Stimulated activated CD8-positive, alpha-beta memory T cell treated with anti-CD3 and anti-CD28 coated beads, Interleukin-15, amount 100 ng/mL, for 1 hour (primary cell): ENCODE measurements around the gene KIR3DL1.
"Not testable (repeated sequence)": the region's sequence is repeated elsewhere in the genome, so short reads cannot be mapped to it uniquely, and the experiment has no call there.

Source experiments
- DNase-seq: peaks from one replicate; pipeline ENCODE4 v3.0.0-alpha.2; 2020; ENCODE audit warnings: low read depth

KIR3DL1 gene

GRCh38 chr19:54814571-54814970, 1.7 kb upstream of the KIR3DL1 start:
- DNase-seq: not testable (repeated sequence)

- no peak for DNase-seq
Measured at GRCh38 chr19:54817670-54818536, 1.6 kb downstream of the KIR3DL1 start.

- not testable (repeated sequence) for DNase-seq
Measured at GRCh38 chr19:54824416-54824815, 8.1 kb downstream of the KIR3DL1 start.

- DNase-seq: not testable (repeated sequence)
Measured at GRCh38 chr19:54825326-54825725, 9.1 kb downstream of the KIR3DL1 start.

GRCh38 chr19:54828064-54828463, 11.8 kb downstream of the KIR3DL1 start:
- not testable (repeated sequence) for DNase-seq

GRCh38 chr19:54832496-54832895, 16.2 kb downstream of the KIR3DL1 start, which contains the start of gene KIR2DS4:
KIR2DS4 (plus strand) TSS chr19:54832676.
- DNase-seq: not testable (repeated sequence)

GRCh38 chr19:54835126-54835525, 18.9 kb downstream of the KIR3DL1 start:
- DNase-seq: not testable (repeated sequence)

GRCh38 chr19:54837522-54837921, 21.3 kb downstream of the KIR3DL1 start:
- DNase-seq: not testable (repeated sequence)

- not testable (repeated sequence) for DNase-seq
Measured at GRCh38 chr19:54843171-54843570, 26.9 kb downstream of the KIR3DL1 start.

GRCh38 chr19:54850061-54850640, 33.9 kb downstream of the KIR3DL1 start, which contains the start of gene KIR3DL2:
KIR3DL2 (plus strand) TSS chr19:54850443; CDS start chr19:54850476, 33 bp downstream.
- DNase-seq: not testable (repeated sequence)

GRCh38 chr19:54850930-54851329, 34.7 kb downstream of the KIR3DL1 start:
- DNase-seq: no peak

- DNase-seq: no peak
Measured at GRCh38 chr19:54851353-54851752, 35.1 kb downstream of the KIR3DL1 start.

GRCh38 chr19:54855241-54855640, 39.0 kb downstream of the KIR3DL1 start:
- DNase-seq: not testable (repeated sequence)

GRCh38 chr19:54858476-54858875, 42.2 kb downstream of the KIR3DL1 start:
- not testable (repeated sequence) for DNase-seq

GRCh38 chr19:54859421-54859820, 43.2 kb downstream of the KIR3DL1 start:
- DNase-seq: not testable (repeated sequence)

- not testable (repeated sequence) for DNase-seq
Measured at GRCh38 chr19:54863459-54863858, 47.2 kb downstream of the KIR3DL1 start.

GRCh38 chr19:54871696-54872095, 55.4 kb downstream of the KIR3DL1 start:
- no peak for DNase-seq

- DNase-seq: no peak
Measured at GRCh38 chr19:54873990-54874389, 57.7 kb downstream of the KIR3DL1 start, which contains the start of gene FCAR. FCAR (plus strand) TSS chr19:54874235; CDS start chr19:54874290, 55 bp downstream.

GRCh38 chr19:54875506-54875905, 59.2 kb downstream of the KIR3DL1 start:
- no peak for DNase-seq

- DNase-seq: no peak
Measured at GRCh38 chr19:54877471-54877870, 61.2 kb downstream of the KIR3DL1 start.
